ENCODE measurements around the gene WWOX. TPM values are rescaled to one million over a fixed set of nuclear protein-coding genes. Genes with fewer than 3 reads are reported as not detected.

WWOX gene
- total and polyA plus RNA-seq, 2 experiments from 2014 or later = 17.0 to 39.8 TPM

DNA sequence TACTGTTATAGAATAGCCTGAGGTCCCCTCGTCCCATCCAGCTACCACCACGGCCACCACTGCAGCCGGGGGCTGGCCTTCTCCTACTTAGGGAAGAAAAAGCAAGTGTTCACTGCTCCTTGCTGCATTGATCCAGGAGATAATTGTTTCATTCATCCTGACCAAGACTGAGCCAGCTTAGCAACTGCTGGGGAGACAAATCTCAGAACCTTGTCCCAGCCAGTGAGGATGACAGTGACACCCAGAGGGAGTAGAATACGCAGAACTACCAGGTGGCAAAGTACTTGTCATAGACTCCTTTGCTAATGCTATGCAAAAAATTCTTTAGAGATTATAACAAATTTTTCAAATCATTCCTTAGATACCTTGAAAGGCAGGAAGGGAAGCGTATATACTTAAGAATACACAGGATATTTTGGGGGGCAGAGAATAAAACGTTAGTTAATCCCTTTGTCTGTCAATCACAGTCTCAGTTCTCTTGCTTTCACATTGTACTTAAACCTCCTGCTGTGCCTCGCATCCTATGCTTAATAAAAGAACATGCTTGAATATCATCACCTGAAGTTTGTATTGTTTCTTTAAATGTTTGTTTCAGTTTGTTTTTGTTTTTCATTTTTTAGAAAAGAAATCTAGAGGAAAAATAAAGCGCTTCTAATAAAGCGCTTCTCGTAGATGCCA, 1112.8 kb downstream of the WWOX start:
- H3K36me3 ChIP-seq (replicated peaks; ENCODE audit: insufficient read depth, low read depth) = no peaks in the 10 kb centered on the region
- WGBS (ENCODE audit: low lambda C conversion rate, missing lambda C conversion rate) = 78% methylated on average over 10 of the region's 10 CpGs
- no peak for TF ChIP-seq CTCF (IDR thresholded peaks at IDR 0.05; ENCODE audit: poor library complexity)

GRCh38 chr16:79213214-79213613, 1113.8 kb downstream of the WWOX start:
- Histone ChIP-seq H3K4me1 (ENCODE audit: insufficient read depth) (peaks cover 2% of the 10 kb centered on the region), H3K9me2 (replicated peaks; ENCODE audit: insufficient read depth) (no peaks in the 10 kb centered on the region), H4K20me1 (ENCODE audit: insufficient read depth, poor library complexity, severe bottlenecking) (no peaks in the 10 kb centered on the region), H3K4me2 (no peak overlapping the region), H3K4me3 (no peak overlapping the region), H3K27me3 (no peaks in the 10 kb centered on the region), H3K9me3 (ENCODE audit: low read depth) (no peaks in the 10 kb centered on the region), H3K79me2 (no peaks in the 10 kb centered on the region), H3K36me3 (replicated peaks; ENCODE audit: insufficient read depth, low read depth) (no peaks in the 10 kb centered on the region), H2AFZ (no peak overlapping the region), H3K27ac (peak overlapping the region; percentile 54)
- 61% methylated on average over 3 of the region's 3 CpGs for WGBS (ENCODE audit: low lambda C conversion rate, missing lambda C conversion rate)
- peak; percentile 66 for DNase-seq (ENCODE audit: low spot score)
- peak; percentile 37 for TF ChIP-seq CTCF (IDR thresholded peaks at IDR 0.05; ENCODE audit: poor library complexity)
- TF ChIP-seq EZH2phosphoT487 (IDR thresholded peaks at IDR 0.05; ENCODE audit: low read depth, severe bottlenecking, unreplicated experiment) = no peak
- no peak for TF ChIP-seq EZH2 (IDR thresholded peaks at IDR 0.05; ENCODE audit: borderline replicate concordance)

More for the DNA sequence above, 1112.8 kb downstream of the WWOX start:
- H4K20me1 ChIP-seq (ENCODE audit: insufficient read depth, poor library complexity, severe bottlenecking) = no peaks in the 10 kb centered on the region
- no peak overlapping the region for H3K4me2 ChIP-seq
- H3K9me2 ChIP-seq (replicated peaks; ENCODE audit: insufficient read depth) = no peaks in the 10 kb centered on the region
- no peak overlapping the region for H3K27ac ChIP-seq
- H3K27me3 ChIP-seq = no peaks in the 10 kb centered on the region
- H3K4me3 ChIP-seq = no peak overlapping the region
- no peak for DNase-seq (ENCODE audit: low spot score)
- no peaks in the 10 kb centered on the region for H3K79me2 ChIP-seq
- no peaks in the 10 kb centered on the region for H3K9me3 ChIP-seq (ENCODE audit: low read depth)
- peaks cover 2% of the 10 kb centered on the region for H3K4me1 ChIP-seq (ENCODE audit: insufficient read depth)
- H2AFZ ChIP-seq = no peak overlapping the region

DNA sequence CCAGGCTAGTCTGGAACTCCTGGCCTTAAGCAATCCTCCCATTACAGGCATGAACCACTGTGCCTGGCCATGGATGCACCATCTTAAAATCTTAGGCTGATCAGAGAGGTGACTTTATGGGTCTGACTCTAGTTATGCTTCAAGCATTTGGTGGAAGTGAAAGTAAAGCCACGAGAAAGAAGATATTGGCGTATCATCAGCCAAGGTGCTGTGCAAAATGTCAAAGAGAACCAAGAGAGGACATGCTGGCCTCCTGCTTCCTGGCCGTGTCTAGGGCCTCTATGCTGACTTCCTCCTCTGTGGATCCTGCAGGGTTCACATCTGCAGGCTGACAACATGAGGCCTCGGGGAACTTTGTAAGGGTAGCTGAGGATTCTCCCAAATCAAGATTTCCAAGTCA, 1115.8 kb downstream of the WWOX start:
- no peaks in the 10 kb centered on the region for H4K20me1 ChIP-seq (ENCODE audit: insufficient read depth, poor library complexity, severe bottlenecking)
- no peak overlapping the region for H3K27ac ChIP-seq
- DNase-seq (ENCODE audit: low spot score) = no peak
- H3K9me3 ChIP-seq (ENCODE audit: low read depth) = no peaks in the 10 kb centered on the region
- H2AFZ ChIP-seq = no peak overlapping the region
- 42% methylated on average over 4 of the region's 4 CpGs for WGBS (ENCODE audit: low lambda C conversion rate, missing lambda C conversion rate)
- H3K36me3 ChIP-seq (replicated peaks; ENCODE audit: insufficient read depth, low read depth) = no peaks in the 10 kb centered on the region
- H3K9me2 ChIP-seq (replicated peaks; ENCODE audit: insufficient read depth) = no peaks in the 10 kb centered on the region
- H3K4me3 ChIP-seq = no peak overlapping the region
- H3K27me3 ChIP-seq = no peaks in the 10 kb centered on the region
- H3K4me2 ChIP-seq = no peak overlapping the region
- TF ChIP-seq EZH2phosphoT487 (IDR thresholded peaks at IDR 0.05; ENCODE audit: low read depth, severe bottlenecking, unreplicated experiment) = no peak
- no peak for TF ChIP-seq EZH2 (IDR thresholded peaks at IDR 0.05; ENCODE audit: borderline replicate concordance)
- TF ChIP-seq CTCF (IDR thresholded peaks at IDR 0.05; ENCODE audit: poor library complexity) = no peak
- peaks cover 2% of the 10 kb centered on the region for H3K4me1 ChIP-seq (ENCODE audit: insufficient read depth)
- no peaks in the 10 kb centered on the region for H3K79me2 ChIP-seq

Measured in hepatocyte (in vitro differentiated cells).